Caki2 (cell line): ENCODE results near the gene ATP4A. TPM values are rescaled to one million over a fixed set of nuclear protein-coding genes. Genes with fewer than 3 reads are reported as not detected.

Experiments
- DNase-seq: peaks from one replicate; pipeline ENCODE4 v3.0.0-alpha.2; 2015; ENCODE audit warnings: low read depth
- in situ Hi-C: cut with HindIII; loops from 2 replicates; pipeline ENCODE4 v1.10.0; 2016; ENCODE audit warnings: low sequenced_read_pairs, low pct_unique_long_range_greater_than_20kb, mixed read lengths
- total RNA-seq: library from RNA; depleted of rRNA; stranded (reverse); fragments of >200 nt; shearing (Covaris generic); gene quantifications from 2 replicates; pipeline ENCODE4 v1.2.3, GENCODE V29; 2014; ENCODE audit warnings: low replicate concordance

Gene ATP4A
- total RNA-seq, 1 experiment from 2014 or later = not detected

DNA sequence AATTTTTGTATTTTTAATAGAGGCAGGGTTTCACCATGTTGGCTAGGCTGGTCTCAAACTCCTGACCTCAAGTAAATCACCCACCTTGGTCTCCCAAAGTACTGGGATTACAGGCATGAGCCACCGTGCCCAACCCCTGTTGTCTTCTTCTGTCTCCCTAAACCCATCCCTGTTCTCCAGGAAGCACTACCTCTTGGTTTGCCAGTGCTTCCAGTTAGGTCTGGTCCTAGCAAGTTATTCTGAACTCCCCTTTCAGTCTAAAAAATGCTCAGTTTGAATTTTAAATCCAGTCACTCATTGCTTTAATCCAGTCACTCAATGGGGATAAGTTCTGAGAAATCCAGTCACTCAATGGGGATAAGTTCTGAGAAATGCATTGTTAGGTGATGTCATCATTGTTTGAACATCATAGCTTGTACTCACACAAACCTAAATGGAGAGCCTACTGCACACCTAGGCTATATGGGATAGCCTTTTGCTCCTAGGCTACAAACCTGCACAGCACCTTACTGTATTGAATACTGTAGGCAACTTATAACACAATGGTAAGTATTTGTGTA is 8.0 kb upstream of the ATP4A start:
- in situ Hi-C loops = no loop called here
- no peak for DNase-seq

DNA sequence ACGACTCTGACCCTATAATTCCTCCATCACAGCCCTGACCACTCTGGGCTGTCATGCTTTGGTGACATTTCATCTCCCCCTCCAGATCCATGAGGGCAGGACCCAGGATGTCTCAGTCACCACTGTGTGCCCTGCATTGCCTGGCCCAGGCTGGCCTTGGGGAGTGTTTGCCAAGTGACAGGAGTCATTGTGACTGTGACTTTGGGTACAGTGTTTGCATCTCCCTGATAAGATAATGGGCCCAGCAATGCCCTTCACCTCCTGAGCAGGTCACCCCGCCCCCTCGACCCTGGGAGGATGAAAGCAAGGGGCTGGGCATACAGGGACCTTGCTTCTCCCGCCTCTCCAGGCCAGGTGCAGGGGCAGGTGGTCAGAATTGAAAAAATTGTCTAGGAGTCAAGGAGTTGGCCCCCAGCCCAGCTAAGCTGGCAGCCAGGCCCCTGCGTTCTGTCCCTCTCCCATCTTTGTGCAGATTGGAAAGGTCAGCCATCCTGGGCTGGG is 5.9 kb upstream of the ATP4A start:
- no peak for DNase-seq
- in situ Hi-C loops = no loop called here

DNA sequence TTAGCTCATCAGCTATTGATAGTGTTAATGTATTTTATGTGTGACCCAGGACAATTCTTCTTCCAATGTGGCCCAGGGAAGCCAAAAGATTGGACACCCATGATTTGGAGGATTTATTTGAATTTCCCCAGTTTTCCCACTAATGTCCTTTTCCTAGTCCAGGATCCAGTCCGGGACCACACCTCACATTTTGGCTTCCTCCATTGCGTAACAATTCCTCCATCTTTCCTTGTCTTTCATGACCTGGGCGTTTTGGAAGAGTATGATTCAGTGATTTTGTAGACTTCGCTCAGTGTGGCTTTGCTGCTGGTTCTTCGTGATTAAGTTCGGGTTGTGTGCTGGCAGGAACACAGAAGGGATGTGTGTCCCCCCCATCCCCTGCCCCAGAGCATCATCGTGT is 3.3 kb upstream of the ATP4A start:
- in situ Hi-C loops = no loop called here
- no peak for DNase-seq

DNA sequence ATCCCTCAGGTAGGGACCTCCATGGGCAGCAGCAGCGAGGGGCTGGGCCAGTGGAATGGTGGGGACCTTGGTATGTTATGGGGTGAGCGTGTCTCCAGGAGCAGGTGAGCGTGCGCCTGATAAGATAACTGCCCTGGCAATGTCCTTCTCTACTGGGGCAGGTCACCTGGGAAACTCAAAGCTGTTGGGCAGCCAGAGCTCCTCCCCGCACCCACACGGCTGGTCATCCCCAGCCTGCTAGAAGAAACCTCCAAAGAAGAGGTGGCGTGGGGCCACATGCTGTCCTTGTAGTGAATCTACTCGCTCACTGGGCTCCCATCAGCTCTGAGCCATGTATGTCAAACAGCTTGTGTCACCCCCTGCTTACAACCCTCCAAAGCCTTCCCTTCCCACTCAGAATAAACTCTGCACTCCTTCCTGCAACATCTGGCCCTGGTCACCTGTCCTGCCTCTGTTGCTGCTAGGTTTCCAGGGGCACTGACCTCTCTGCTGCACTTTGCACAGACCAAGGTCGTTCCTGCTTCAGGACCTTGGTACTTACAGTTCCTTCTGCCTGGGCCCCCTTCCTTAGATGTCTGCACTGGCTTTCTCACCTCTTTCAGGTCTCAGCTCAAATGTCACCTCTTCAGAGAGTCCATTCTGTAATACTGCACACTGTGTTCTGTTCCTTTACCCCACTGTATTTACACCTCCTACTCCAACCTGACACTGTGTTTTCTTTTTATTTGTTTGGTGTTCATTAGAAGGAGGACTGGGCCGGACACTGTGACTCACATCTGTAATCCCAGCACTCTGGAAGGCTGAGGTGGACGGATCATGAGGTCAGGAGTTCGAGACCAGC is 1.8 kb upstream of the ATP4A start:
- in situ Hi-C loops = no loop called here
- no peak for DNase-seq

DNA sequence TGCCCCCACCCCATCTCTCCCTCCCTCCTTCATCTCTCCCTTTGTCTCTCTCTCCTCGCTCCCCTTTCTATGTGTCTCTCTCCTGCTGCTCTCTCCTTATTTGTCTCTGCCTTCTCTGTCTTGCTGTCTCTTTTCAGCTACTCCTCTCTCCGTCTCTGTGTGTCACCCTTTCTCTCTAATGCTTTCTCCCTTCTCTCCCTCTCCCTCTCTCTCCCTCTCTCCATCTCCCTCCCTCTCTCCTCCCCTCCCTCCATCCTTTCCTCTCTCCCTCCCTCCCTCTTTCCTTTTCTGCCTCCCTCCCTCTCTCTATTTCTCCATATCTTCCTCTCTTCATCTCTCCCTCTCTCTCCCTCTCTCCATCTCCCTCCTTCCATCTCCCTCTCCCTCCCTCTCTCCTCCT is 682 bp downstream of the ATP4A start:
- in situ Hi-C loops = no loop called here
- no peak for DNase-seq

DNA sequence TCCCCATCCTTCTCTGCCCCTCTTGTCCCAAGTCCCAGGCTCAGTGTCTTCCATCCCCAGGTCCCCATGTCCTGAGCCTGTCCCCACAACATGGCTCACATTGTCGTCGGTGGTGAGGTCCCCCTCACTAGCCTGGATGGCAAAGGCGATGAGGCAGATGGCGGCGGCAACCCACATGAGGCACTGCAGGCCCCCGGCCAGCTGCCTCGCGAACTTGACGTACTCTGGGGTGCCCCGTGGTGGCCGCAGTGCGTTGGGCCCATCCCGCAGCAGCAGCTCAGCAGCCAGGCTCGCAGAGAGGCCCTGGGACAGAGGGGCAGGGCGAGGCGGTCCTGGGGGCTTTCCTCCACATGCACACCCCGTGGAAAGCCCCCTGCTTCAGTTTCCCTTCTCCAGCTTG is 1.1 kb downstream of the ATP4A start:
- no peak for DNase-seq
- in situ Hi-C loops = no loop called here

DNA sequence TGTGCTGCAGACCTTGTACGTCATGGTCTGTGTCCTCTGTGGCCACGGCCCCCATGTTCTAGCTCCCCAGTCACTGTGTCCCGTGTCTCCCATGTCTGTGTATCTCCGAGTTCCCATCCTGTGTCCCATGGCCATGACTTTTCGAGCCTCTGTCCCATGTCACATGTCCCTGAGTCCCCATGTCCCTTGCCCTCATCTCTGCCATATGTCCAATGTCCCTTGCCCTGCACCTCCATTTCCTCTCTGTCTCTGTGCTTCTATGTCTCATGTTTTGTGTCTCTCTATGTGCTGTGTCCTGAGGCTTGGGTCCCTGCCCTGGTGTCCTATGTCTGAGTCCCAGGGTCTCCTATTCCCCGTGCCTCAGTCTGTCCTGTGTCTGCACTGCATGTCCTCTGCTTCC is 2.0 kb downstream of the ATP4A start:
- no peak for DNase-seq
- in situ Hi-C loops = no loop called here

DNA sequence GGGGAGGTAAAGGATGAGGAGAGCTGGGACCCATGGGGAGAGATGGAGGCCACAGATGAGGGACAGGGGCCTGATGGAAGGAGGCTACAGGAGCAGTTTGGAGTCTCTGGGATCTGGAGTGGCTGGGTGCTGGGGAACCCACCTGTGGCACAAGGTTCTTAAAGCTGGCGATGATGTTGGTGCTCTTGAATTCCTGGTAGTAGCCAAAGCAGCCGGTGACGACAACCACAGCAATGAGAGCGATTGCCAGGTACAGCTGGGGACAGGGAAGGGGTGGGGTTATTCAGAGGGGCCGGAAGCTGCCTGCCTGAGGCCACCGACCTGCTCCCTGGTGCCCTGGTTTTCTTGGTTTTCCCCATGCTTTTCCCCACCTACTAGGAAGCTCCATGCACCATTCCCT is 2.8 kb downstream of the ATP4A start:
- in situ Hi-C loops = no loop called here
- DNase-seq = no peak

DNA sequence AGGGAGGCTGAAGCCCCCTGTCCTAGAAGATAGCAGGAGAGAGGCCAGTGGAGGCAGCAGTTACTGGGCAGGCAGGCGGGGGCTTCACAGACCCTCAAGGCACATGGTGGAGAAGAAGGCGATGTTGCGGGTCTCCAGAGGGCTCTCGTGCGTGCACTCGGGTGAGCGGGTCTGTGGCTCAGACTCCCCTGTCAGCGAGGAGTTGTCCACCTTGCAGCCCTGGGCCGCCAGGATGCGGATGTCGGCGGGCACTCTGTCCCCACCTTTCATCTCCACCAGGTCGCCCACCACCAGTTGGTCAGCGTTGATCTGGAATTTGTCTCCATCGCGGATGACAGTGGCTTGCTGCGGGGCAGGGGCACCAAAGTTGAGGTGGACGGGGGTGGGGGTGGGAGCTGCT is 3.2 kb downstream of the ATP4A start:
- DNase-seq = no peak
- in situ Hi-C loops = no loop called here

DNA sequence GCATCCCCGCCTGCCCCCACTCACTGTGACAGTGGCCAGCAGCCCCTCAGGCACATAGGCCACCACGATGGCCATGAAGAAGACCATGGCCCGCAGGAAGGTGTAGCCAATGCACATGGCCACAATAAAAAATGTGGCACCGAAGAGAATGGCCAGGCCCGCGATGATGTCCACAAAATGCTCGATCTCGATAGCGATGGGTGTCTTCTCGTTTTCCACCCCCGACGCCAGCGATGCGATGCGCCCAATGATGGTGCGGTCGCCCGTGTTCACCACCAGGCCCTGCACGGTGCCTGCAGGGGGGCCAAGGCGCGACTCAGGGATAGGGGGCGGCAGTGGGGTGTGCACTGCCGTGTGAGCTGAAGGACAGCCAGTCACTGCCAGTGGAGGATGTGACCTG is 3.7 kb downstream of the ATP4A start:
- DNase-seq = no peak
- in situ Hi-C loops = no loop called here

DNA sequence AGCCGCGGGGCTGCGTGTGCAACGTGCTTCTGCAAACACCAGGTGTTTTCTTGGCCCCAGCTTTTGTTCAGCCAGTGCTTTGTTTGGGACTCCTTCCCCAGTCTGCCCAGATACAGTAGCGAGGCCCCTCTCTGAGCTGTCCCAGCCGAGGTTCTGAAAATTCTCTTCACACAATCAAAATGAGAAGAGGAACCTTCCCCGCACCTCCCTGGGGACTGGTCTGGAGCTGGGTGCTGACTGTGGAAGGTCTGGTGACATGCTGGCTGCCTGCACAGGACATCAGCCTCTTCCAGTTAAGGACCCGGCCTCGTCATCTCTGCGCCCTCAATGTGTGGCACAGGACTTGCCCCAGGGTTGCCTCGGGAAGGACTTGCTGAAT is 4.2 kb downstream of the ATP4A start:
- in situ Hi-C loops = no loop called here
- no peak for DNase-seq

DNA sequence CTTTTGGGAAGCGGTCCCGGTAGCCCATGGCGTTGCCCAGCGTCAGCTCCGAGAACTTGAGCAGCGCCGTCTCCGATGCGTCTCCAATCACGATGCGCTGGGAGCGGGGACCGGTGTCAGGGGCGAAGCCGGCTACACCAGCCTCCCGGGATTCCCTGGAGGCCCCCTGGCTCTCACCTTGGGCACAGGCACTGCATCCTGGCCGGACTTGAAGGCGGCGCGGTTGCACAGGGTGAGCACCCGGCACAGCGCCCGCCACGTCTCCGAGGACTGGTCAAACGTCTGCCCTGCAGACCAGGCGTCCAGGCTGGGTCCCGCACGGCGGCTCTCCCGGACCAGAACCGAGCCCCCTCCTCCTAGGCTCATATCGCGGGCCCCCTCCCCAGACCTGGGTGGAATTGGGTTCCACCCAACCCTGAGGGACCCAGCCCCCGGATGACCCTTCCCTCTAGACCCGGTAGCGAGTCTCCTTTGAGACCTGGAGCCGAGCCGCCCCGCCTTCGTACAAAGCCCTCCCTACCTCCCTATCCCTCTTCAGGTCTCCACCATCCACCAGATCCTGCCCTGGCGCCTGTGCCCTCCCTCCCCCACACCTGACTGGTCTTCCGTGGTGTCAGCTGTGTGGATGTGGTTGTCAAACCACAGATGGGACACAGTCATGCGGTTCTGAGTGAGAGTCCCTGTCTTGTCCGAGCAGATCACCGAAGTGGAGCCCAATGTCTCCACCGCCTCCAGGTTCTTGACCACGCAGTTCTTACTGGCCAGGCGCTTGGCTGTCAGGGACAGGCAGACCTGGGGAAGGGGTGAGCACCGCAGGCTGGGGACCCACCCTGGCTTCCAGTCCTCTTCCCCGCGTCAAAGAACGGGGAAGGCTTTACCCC is 4.8 kb downstream of the ATP4A start:
- in situ Hi-C loops = no loop called here

DNA sequence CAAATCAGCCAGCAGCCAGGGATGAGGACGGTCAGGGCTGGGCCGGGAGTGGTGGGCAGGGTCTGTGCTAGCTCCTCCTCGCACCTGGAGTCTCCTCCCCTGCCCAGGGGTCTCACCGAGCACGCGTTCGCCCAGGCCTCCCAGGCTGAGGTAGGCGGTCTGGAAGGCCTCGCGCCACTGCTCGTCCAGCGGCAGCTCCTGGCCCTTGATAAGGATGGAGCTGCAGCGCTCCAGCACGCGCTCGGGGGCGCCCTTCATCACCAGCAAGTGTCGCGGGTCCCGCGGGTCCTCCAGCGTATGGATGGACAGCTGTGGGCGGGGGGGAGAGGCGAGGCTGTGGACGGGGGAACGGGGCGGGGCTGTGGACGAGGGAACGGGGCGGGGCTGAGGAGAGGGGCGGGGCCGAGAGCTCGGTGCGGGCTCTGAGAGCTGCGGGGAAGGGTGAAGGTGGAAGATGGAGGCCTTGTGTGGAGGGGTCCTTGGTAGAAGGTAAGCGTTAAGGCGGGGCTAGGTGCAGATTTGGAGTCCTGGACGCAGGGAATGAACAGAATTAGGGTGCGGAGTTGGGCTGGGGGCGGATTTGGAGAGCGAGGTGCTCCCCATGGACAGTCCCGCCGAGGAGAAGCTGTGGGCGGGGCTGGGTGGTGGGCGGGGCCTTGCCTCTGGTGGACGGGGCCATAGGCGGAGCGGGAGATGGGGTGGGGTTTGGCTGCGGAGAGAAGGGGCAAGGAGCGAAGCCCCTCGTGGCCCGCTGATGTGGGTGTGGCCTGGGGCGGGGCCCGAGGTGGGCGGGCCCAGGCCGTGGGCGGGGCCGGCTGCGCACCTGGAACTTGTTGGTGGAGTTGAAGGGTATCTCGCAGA is 5.7 kb downstream of the ATP4A start:
- no peak for DNase-seq
- in situ Hi-C loops = no loop called here

More for the DNA sequence above, 4.8 kb downstream of the ATP4A start:
- no peak for DNase-seq

DNA sequence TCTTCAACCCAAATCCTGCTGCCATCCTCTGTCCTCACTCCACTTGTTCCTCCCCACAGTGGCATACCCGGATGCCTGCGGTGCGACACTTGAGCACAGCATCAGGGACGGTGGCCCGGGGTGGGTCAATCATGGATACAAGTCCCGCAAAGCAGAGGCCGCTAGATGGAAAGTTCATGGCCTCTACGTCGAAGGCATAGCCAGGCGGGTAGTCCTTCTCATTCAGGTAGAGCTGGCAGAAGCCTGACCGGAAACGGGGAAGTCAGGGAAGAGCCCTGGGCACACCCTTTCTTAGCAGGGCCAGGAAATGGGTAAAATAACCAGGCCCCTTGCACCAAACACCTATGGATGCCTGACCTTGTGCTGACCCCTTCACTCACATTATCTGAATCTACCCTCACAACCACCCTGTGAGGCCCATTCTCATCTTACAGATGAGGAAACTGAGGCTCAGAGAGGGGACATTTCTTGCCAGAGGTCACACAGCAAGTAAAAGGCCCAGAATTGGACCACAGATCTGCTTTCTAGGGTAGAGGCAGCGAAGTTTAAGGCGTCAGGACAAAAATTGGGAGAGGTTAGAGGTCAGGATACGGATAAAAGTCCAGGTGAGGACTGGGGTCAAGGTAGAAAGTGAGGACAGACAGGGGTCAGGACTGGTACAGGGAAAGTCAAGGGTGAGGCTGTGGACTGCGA is 6.5 kb downstream of the ATP4A start:
- no peak for DNase-seq
- in situ Hi-C loops = no loop called here

DNA sequence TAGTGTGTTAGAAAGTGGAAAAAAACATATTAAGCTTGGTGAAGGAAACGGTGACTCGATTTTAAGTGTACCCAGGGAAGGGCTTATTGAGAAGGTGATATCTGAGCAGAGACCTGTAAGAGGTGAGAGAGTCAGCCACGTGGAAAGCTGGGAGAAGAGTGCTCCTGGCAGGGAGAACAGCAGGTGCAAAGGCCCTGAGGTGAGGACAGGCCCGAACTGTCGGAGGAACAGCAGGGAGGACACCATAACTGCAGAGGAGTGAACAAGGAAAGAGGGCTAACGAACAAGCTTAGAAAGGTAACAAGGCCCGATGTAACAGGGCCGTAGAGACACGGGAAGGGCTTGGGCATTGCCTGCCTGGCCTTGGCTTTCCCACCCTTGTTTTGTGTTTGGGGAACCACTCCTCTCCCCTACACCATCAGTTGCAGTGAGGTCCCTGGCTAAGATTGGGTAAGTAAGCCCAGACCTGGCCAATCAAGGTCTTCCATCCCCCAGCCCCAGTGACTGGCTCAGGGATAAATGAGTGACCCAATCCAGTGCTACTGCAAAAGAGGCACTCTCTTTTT is 7.3 kb downstream of the ATP4A start:
- DNase-seq = no peak
- in situ Hi-C loops = no loop called here

DNA sequence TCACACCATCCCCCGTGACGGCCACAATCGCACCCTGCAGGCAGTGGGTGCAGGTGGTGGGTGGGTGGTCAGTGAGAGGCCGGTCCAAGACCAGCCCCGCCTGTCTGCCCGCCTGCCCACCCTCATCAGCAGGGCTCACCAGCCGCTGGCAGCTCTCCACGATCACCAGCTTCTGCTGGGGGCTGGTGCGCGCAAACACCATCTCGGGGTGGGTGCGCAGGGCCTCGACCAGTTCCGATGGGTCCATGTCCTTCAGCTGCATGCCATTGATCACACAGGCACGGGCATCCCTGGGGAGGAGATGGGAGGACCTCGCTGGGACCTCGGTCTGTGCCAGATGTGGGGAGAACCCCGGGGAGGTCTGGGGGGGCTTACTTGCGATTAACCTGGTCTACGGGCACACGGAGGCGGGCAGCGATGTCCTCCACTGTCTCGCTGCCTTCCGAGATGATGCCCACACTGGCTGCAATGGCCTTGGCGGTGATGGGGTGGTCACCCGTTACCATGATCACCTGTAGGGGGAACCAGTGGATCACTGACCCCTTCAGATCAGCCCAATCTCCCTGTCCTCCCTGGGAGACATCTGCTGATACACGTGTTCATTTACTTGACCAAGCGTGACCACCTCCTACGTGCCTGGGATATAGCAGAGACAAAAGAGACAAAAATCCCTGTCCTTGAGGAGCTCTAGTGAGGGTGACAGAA is 8.0 kb downstream of the ATP4A start:
- DNase-seq = peak; percentile 41
- in situ Hi-C loops = no loop called here

DNA sequence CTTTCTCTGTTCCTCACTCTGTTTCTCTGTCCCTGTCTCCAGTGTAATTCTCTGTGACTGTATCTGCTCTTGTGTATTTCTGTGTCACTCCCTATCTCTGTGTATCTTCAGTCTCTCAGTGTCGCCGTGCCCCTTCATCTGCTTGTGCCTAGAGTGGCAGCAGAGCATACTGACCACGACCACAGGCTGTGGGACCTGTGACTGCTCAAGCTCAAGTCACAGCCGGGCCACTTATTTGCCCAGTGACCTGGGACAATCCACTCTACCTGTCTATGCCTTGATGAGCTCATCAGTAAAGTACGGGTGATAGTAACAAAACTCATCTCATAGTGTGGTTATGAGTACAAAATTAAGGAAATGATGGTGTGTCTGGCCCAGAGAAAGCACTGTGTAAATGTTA is 9.4 kb downstream of the ATP4A start:
- in situ Hi-C loops = no loop called here
- no peak for DNase-seq
